ENCODE results near the gene SAMD4A.

GRCh38 chr14:54730156-54730961 lies 163.4 kb downstream of the SAMD4A start:
- no peak for TF ChIP-seq YY1 (IDR thresholded peaks at IDR 0.05; ENCODE audit: insufficient read depth, insufficient read length)
- no peak for TF ChIP-seq ZNF274 (IDR thresholded peaks at IDR 0.05; ENCODE audit: low read depth, low read length)
- TF ChIP-seq SUZ12 (IDR thresholded peaks at IDR 0.05; ENCODE audit: extremely low read depth, insufficient read depth, insufficient read length): no peak
